GM03348 (cell line): ENCODE results near the gene HEPACAM2.

Experiments used
- DNase-seq: peaks from one replicate; pipeline ENCODE4 v3.0.0; 2012; ENCODE audit warnings: low spot score

Gene HEPACAM2

DNA sequence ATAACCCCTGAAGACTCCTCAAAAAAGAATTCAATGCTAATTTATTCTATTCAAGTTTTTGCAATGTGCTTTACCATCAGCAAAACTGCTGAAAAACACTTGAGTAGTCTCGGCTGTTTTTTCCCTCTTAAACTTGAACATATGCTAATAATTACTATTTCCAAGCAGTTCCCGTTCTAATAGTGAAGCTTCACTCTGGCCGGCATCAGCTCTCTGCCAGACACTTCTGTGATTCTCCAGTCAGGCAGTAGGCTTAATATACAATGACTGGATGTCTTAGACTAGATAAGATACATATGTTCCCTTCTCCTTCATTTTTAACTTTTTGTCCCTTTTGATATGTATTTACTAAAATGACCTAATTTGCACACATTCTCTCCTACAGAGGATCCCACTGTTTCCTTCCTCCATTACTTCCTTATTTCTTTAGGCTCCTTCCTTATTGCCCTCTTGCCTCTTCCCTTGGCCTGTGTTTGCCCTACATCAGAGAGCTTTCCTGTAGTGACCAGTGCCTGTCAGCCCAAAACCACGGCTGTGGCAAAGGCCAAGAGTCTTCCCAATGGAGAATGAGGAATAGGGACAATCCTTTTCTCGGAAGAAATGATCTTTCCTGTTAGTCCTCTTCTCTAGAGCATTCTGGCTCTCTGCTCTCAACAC is 23.5 kb downstream of the HEPACAM2 start:
- no peak for DNase-seq

DNA sequence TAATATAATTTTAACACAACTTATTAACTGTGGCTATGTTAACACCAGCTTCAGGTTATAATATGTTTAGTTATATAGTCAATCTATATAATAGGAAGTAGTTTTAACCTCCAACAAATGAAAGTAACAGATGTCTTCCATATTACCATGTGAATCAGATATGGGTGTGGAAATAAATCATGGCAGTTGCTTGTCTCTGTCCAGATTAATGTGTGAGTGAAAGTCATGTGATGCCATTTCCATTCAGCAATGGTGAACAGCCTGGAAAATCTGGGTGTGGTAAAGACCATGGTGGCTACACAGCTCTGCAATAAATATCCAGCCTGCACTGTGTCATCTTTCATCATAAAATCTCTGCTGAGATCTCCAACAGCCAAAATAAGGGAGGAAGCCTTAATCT is 27.8 kb downstream of the HEPACAM2 start:
- no peak for DNase-seq

DNA sequence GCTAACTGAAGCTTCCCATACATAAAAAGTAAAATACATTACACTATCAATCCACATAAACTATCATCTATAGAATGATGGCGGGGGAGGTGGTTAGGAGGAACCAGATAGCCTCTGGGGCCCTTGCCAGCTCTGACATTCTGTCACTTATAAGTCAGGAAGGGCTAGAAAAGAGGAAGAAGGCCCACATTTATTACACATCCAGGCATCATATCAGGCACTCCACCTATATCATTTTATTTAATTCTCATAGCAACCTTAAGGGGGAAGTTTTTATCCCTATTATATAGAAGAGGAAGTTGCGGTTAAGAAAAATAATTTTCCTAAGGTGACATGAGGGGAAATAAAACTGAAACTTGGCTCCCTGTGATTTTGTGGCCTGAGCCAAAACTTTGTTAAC is 29.9 kb downstream of the HEPACAM2 start:
- no peak for DNase-seq

DNA sequence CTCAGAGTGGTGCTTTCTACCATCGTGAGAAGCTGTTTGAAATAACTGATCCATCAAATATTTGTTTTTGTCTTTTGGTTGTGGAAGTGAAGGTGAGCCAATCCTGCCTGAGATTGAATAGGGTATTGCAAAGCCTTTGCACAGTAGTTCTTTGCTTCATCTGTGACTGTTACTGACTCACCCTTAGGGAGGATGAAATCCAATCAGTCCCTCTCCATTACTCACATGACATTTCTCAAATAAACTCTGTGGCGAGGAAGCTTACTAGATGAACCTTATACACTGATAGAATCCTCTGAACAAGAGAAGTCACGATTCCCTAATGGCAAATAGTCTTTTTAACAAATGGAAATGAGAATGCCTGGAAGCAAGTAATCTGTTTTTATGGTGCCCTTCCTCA is 31.9 kb downstream of the HEPACAM2 start:
- DNase-seq = peak; percentile 13

DNA sequence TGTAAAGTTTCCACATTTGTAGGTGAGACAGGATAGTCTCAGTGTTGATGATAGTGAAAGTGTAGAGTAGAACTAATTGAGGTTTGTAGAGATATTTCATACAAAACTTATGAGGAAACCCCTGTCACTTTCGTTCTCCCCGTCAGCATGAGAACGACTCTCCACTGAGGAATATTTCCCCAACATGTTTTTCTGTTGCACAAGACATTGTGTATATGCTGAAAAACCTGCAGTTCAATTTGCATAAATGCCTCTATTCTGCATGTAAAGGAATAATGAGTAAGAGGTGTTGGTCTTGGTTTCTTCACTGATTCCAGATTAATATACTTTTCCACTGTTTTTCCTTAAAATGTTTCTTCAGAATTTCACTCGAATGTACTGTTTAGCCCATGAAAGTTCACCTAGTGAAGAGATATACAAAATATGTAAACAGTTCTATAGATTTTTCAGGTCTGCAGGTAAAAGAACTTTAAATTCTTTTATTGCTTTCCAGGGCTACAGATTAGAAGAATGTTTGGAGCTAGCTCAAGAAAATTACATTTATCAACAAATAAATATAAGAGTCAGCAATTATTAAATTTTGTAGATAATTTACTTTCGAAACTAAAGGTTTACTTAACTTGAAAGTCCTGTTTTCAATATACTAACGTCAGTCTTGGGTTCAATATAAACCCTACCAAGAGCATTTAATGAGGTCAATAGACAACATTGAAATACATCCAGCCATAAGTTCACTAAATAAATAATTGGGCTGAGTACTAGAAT is 37.2 kb downstream of the HEPACAM2 start:
- no peak for DNase-seq

DNA sequence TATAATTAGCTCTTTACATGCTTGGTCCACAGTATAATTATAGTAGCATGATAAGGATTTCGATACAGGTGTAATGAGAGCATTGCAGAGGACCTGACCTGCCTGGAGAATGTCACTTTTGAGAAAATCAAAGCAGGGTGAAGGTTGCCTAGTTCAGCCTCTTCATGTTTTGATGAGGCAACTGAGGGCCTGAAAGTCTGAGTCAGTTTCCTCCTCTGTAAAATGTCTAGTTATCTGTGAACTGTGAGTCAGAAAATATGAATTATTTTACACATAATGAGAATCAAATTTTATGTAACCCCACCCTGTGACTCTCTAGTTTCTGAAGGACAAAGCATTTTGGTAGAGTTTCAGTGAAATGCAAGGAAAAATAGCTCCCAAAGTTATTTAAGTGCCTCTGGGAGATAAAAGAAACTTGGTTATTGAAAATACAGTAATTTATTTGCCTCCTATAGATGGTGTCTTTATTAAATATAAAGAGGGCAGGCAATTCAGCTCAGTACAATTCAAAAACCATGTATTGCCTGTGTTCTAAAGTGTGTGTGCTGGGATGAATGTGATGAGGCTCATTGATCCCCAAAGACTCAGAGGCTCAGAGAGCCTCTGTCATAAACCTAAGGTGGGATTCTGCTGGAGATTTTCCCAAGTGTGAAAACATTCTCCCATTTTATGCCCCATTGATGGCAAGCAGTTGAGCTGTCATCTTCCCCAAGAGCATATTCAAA is 40.8 kb downstream of the HEPACAM2 start:
- DNase-seq = peak; percentile 13

DNA sequence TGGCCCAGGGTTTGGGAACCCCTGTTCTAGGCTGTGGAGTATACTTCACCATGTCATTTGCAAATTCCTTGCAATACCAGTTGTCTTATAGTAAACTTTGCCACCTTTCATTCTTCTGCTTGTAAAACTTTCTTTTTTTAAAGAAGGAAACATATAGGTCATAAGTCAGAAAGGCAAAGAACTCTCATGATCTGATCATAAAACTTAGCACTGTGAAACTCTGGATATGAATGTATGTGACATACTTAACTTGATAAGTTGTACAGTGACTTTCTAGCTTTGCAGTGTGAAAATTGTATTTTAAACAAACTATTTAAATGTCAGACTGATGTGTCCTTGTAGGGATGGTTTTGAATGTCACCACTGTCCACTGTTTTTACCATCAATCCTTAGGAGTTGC is 47.1 kb downstream of the HEPACAM2 start:
- no peak for DNase-seq

DNA sequence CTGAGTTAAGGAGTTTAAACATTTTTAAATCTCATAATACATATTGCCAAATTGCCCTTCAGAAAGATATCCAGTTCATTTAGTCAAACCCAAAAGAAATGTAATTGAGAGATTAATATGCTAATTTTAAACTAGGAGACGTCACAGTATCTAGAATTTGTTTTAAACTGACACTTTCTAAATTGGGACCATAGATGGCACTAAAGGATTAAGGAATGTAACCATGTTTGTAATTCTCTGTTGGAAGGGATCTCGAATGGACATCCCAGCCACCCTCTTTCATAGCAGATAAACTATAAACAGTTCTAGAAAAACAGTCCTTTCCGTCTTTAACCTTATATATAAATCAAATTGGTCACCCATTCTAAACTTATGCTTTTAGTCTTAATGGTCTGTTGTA is 48.1 kb downstream of the HEPACAM2 start:
- peak; percentile 47 for DNase-seq

DNA sequence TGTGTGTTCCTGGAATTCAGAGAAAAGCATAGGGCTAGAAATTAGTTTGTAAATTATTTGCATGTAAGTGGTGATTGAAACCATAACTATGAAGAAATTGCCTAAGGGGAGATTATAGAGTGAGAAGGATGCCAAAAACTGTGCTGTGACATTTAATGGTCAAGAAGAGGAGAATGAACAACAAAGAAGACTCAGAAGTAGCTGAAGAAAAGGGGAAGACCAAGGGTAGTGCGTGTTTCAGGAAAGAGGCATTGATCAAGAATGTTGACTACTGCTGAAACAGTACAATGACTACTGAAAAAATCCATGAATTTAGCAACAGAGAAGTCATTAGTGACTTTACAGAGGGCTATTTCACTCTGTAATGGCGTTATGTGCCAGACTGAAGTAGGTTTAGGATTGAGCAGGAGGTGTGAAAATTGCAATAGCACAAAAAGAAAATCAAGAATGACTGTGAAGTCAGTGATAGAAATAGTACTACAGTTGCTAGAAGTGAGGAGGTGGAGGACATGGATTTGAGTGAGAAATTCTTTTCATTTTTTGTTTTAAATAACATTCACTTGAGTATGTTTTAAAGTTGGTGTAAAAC is 49.2 kb downstream of the HEPACAM2 start:
- no peak for DNase-seq

DNA sequence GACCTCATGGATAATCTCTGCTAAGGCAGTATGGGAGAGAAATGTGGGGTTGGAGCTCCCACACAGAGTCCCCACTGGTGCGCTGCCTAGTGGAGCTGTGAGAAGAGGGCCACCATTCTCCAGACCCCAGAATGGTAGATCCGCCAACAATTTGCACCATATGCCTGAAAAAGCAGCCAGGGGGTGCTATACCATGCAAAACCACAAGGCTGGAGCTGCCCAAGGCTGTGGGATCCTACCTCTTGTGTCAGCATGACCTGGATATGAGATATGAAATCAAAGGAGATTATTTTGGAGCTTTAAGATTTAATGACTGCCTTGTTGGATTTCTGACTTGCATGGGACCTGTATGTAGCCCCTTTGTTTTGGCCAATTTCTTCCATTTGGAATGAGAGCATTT is 51.0 kb downstream of the HEPACAM2 start:
- no peak for DNase-seq

DNA sequence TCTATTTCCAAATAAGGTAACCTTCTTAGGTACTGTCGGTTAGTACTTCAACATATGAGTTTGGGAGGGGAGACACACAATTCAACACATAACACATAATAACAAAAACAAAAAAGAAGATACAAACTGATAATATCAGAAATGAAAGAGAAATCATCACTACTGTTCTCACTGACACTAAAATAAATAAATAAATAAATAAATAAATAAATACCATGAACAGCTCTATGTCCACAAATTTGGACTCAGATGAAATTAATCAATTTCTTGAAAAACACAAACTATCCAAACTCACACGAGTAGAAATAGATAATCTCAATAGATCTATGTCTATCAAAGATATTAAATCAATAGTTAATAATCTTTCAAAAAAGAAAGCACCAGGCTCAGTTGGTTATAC is 53.6 kb downstream of the HEPACAM2 start:
- DNase-seq = no peak

DNA sequence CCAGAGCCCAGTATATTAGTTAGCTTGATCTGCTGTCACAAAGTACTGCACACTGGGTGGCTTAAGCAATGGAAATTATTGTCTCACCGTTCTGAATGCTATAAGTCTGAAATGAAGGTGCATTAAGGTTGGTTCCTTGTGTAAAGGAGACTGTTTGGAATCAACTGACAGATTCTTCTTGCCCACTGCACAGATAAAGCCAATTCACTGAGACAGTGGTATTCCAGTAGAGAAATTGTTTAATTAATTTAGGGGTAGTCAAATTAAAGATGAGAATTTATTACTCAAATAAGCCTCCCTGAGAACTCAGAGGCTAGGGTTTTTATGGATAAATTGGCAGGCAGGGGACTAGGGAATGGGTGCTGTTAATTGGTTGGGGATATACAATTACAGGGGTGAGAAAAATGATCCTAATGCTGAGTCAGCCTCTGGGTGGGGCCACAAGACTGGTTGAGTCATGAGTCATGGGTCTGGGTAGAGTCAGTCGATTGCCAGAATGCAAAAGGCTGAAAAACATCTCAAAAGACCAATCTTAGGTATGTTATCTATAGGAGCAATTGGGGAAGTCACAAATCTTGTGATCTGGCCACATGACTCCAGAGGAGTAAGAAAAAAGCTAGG is 54.6 kb downstream of the HEPACAM2 start:
- no peak for DNase-seq

DNA sequence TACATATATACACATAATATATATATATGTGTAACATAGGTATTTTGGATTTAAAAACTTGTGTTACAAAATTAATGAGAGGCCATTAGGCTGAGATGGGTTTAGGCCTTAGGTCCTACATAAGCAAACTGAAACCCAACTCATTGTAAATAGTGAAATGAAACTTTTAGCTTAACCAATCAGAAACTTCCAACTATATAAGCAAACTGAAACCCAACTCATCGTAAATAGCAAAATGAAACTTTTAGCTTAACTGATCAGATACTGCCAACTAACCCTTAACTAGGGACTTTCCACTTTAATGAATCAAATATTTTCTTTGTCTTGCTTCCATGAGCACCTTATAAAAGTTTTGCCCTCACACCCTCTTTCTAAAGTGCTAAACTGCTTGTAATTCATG is 60.8 kb downstream of the HEPACAM2 start:
- DNase-seq = no peak

DNA sequence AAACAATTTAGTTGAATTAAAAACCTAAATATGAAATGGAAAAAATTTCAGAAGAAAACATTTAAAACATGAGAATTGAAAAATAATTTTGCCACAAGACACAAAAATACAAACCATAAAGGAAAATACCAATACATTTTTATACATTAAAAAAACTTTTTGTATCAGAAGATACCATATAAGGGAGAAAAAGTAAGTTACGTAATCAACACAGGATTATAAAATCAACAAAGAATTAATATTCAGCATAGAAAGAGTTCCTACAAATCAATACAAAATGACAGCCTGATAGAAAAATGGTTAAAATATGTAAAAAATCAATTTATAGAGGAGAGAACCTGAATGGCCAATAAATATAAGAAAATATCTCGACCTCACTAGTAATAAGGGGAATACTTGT is 61.5 kb downstream of the HEPACAM2 start:
- DNase-seq = no peak

DNA sequence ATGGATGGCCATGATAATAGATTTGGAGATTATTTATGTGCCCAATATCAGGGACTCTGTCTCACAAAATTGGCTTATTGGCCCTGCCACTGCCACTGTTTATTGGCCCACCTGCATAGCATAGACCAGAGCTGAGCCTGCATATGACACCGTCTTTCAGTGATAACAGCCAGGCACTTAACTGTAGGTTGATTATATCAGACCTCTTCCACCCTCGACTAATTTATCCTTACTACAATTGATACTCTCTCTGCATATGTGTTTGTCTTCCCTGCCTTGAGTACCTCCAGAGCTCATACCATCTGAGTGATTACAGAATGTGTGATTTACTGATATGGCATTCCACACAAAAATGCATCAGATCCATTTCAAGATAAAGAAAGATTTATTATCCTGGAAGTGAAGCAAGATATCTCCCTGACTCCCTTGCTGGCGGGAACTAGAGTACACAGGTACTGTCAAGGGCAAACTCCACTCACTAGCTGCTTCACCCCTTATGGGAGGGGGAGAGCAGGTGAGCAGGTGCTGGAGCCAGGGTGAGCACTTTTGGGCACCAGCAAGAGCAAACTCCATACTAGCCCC is 65.0 kb downstream of the HEPACAM2 start:
- DNase-seq = no peak

DNA sequence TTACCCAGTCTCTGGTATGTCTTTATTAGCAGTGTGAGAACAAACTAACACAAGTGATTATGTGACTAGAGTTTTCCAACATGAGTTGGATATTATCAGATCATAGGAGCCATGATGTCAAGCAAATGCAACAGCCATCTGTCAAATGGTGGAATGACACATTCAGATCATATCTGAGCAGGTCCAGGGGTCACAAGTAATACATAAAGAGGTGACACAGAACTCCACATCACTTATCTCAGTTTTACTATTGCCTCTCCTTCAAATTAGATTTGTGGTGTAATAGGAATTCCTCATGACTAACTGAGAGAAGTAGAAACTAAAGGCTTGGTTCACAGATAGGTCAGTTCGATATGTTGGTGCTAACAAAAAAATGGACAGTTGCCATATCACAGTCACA is 65.9 kb downstream of the HEPACAM2 start:
- no peak for DNase-seq

DNA sequence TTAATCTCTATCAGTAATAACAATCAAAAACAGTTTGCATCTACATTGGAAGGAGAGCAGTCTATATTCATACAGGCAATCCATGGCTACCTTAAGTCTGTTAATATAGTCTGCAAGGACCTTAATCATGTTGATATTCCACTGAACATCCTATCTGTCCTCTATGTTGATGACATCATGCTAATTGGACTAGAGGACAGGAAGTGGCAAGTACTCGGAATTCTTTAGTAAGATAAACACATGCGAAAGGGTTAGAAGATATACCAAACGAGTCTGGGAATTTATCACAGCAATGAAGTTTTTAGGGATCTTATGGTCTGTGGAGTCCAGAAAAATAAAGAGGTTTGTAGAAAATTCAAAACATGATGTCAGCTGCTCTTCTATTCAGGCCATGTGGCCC is 66.8 kb downstream of the HEPACAM2 start:
- no peak for DNase-seq

DNA sequence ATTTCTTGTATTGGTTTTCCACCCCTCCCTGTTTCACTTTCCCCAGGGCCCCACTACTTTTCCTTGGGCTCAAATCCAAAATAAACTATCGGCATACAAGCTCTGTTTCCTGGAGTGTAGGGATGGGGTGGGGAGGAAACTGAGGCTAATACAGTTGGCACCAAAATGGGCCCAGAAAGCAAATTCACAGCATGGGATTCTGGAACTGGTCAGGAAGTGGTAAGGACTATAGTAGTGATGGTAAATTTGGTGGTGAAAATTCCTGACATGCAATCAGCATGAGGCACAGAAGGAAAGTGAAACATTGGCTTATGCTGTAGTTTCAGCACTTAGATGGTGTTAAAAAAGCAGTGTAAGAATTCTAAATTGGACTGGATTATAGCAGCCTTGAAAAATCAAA is 69.4 kb downstream of the HEPACAM2 start:
- DNase-seq = peak; percentile 21

DNA sequence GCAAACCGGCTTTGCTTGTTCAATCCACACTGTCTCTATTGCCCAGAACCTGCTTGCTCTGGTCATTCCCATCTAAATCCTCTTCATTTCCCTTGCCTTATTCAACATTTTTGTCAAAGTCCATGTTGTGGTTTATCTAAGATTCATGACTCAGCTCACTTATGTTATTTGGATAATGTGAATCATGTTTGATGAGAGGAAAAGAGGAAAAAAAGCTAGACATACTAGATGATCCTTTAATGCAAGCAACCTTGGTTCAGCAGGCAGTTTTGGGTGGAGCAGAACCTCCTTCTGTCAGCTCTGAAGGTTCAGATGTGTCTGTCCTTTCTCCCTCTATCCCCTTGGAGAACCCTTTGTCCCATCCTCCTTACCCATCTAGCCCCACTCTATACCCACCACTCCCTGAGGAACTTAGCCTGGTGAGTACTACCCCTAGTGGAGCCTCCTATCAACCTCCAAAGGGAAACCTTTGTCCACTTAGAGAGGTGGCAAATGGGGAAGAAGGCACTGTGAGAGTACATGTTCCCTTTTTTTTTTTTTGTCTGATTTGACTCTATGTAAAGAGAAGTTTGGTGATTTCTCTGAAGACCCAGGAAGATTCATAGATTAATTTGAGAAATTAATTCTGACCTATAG is 76.0 kb downstream of the HEPACAM2 start:
- peak; percentile 7 for DNase-seq

DNA sequence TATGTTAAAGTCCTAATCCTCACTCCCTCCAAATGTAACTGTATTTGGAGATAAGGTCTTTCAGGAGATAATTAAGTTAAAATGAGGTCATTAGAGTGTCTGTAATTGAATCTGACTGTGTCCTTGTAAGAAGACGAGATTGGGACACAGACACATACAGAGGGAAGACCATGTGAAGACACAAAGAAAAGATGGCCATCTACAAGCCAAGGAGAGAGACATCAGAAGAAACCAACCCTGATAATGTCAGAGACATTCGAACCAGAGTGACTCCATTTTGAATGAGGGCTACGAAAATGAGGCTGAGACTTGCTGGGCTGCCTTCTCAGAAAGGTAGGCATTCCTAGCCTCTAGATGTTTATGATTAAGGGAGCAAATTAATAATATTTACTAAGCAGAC is 77.5 kb downstream of the HEPACAM2 start:
- DNase-seq = no peak

DNA sequence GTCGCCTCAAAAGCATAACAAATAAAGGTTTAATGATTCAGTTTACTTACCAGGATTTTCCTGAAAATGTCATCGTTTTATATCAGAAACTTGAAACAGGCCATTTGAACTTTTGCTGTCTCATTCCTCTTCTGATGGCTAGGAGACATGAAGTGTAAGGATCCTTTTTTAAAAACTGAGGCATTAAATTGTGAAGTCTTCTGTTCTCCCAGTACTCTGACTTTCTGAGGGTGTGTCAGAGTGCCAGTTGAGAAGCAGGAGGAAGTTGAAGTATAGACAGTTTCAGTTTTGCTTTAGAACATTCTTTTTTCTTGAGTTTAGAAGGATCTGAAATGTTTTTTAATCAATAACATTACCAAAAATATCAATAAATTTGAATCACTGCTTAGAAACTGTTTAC is 78.1 kb downstream of the HEPACAM2 start, which contains the start of gene SAMD9L:
SAMD9L (minus strand) TSS at position 242 of the 400 bp plus-strand sequence. CDS start 12,414 bp downstream, outside the sequence.
- DNase-seq = peak; percentile 44
